ENCODE measurements around the gene GARIN5B. TPM values are rescaled to one million over a fixed set of nuclear protein-coding genes. Genes with fewer than 3 reads are reported as not detected.

Gene GARIN5B
- total and polyA plus RNA-seq, 4 donors: 0.09 TPM; not detected in 3

DNA sequence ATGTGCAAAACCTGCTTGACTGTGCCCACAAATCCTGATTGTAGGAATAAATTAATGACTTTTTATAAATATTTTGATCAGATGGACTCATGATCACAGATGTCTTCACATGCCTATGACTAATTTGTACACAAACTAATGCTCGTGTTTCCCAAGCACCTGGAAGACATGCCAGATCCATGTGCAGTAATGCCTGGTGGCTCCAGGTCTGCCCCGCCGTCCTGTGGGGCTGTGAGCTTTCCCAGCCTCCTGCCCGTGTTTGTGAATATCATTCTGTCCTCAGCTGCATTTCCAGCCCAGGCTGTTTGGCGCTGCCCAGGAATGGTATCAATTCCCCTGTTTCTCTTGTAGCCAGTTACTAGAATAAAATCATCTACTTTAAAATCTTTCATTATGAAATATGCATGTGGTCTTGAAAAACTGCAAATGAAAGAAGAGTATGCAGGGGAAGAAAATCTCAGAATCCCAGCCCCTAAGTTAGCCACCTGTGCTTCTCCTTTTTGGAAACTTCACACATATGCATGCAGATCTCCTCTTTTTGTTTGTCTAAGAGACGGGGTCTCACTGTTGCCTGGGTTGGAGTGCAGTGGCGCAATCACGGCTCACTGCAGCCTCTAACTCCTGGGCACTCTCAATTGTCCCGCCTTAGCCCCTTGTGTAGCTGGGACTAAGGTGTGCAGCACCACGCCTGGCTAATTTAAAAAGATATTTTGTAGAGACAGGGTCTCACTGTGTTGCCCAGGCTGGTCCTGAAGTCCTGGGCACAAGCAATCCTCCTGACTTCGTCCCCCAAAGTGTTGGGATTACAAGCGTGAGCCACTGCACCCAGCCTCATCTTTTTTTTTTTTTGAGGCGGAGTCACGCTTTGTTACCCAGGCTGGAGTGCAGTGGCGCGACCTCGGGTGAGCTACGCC lies 28.9 kb upstream of the GARIN5B start:
- Histone ChIP-seq H3K9ac (ENCODE audit: insufficient read depth in 1 of 2, low read length in 2 of 2) (no peak overlapping the region), H3K4me3 (no peak overlapping the region), H3K9me3 (ENCODE audit: control insufficient read depth in 4 of 4, insufficient read depth in 3 of 4, low read length in 3 of 4) (peaks cover 0 to 1% (median 0%) of the 10 kb centered on the region in 4 donors), H3K27ac (ENCODE audit: low read depth in 1 of 2, low read length in 1 of 2) (no peak overlapping the region), H3K36me3 (ENCODE audit: control insufficient read depth in 4 of 4, insufficient read depth in 4 of 4, low read length in 4 of 4) (peaks cover 3 to 41% (median 20%) of the 10 kb centered on the region in 4 donors), H3K4me1 (ENCODE audit: control insufficient read depth in 5 of 5, insufficient read depth in 5 of 5, low read length in 5 of 5) (peaks cover 6 to 20% (median 11%) of the 10 kb centered on the region in 5 donors), H3K27me3 (ENCODE audit: control insufficient read depth in 3 of 3, insufficient read depth in 3 of 3, low read length in 2 of 3) (no peaks in the 10 kb centered on the region)
- DNase-seq: no peak
- 83 to 86% methylated on average over 18 of the region's 18 CpGs for WGBS, 2 donors
- ATAC-seq (ENCODE audit: insufficient read depth, low FRiP score): no peak
- TF ChIP-seq, protein P1, sequence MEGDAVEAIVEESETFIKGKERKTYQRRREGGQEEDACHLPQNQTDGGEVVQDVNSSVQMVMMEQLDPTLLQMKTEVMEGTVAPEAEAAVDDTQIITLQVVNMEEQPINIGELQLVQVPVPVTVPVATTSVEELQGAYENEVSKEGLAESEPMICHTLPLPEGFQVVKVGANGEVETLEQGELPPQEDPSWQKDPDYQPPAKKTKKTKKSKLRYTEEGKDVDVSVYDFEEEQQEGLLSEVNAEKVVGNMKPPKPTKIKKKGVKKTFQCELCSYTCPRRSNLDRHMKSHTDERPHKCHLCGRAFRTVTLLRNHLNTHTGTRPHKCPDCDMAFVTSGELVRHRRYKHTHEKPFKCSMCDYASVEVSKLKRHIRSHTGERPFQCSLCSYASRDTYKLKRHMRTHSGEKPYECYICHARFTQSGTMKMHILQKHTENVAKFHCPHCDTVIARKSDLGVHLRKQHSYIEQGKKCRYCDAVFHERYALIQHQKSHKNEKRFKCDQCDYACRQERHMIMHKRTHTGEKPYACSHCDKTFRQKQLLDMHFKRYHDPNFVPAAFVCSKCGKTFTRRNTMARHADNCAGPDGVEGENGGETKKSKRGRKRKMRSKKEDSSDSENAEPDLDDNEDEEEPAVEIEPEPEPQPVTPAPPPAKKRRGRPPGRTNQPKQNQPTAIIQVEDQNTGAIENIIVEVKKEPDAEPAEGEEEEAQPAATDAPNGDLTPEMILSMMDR (IDR thresholded peaks at IDR 0.05; ENCODE audit: control extremely low read depth, extremely low read depth): no peak

DNA sequence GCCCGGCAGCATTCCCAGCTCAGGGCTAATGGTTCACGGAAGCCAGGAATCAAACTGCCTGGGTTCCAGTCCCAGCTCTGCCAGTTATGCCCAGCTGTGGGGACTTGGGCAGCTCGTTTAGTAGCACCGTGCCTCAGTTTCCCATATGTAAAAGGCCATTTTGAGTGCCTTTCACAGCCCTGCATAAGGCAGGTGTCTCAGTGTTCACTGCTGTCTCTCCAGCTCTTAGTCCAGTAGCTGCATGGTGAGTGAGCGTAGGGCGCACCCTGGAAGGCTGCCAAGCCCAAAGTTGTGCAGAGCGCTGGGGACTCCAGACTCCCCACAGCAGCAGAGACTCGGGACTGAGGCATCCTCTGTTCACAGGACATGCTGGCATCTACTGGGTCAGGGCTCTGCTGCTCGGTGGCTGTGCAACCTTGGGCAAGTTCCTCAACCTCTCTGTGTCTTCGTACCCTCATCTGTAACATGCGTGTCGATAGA lies 28.2 kb upstream of the GARIN5B start:
- Histone ChIP-seq H3K36me3 (ENCODE audit: control insufficient read depth in 4 of 4, insufficient read depth in 4 of 4, low read length in 4 of 4) (peaks cover 3 to 43% (median 20%) of the 10 kb centered on the region in 4 donors), H3K4me3 (no peak overlapping the region), H3K4me1 (ENCODE audit: control insufficient read depth in 5 of 5, insufficient read depth in 5 of 5, low read length in 5 of 5) (peaks cover 7 to 26% (median 13%) of the 10 kb centered on the region in 5 donors), H3K9me3 (ENCODE audit: control insufficient read depth in 4 of 4, insufficient read depth in 3 of 4, low read length in 3 of 4) (peaks cover 0 to 1% (median 0%) of the 10 kb centered on the region in 4 donors), H3K27ac (ENCODE audit: low read depth in 1 of 2, low read length in 1 of 2) (no peak overlapping the region), H3K9ac (ENCODE audit: insufficient read depth in 1 of 2, low read length in 2 of 2) (no peak overlapping the region), H3K27me3 (ENCODE audit: control insufficient read depth in 3 of 3, insufficient read depth in 3 of 3, low read length in 2 of 3) (no peaks in the 10 kb centered on the region)
- DNase-seq (no peak), ATAC-seq (ENCODE audit: insufficient read depth, low FRiP score) (no peak)
- WGBS, 2 donors: 87 to 88% methylated on average over 12 of the region's 12 CpGs
- TF ChIP-seq, protein P1 (IDR thresholded peaks at IDR 0.05; ENCODE audit: control extremely low read depth, extremely low read depth): no peak

DNA sequence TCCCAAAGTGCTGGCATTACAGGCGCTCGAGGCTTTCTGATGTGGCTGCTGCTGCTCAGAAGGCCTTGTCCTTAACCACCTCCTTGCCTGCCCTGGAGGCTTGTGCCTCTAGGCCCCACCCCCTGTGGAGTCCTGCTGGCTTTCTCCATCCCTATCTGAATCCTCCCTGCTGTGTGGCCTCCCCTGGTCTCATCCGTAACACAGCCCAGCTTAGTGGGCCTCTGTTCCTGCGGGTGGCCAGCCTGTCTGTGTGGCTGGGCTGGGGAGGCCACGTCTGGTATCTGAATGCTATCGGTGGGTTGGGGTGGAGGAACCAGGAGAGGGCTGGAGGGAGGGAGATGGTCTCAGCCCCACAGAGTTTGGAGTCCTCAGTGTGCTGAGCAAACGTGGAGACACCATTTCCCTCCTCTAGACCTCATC lies 27.4 kb upstream of the GARIN5B start:
- peaks cover 0 to 1% (median 0%) of the 10 kb centered on the region in 4 donors for H3K9me3 ChIP-seq (ENCODE audit: control insufficient read depth in 4 of 4, insufficient read depth in 3 of 4, low read length in 3 of 4)
- no peak for DNase-seq
- ATAC-seq (ENCODE audit: insufficient read depth, low FRiP score): no peak
- peaks cover 3 to 43% (median 22%) of the 10 kb centered on the region in 4 donors for H3K36me3 ChIP-seq (ENCODE audit: control insufficient read depth in 4 of 4, insufficient read depth in 4 of 4, low read length in 4 of 4)
- H3K27ac ChIP-seq (ENCODE audit: low read depth in 1 of 2, low read length in 1 of 2): no peak overlapping the region
- no peak overlapping the region for H3K9ac ChIP-seq (ENCODE audit: insufficient read depth in 1 of 2, low read length in 2 of 2)
- H3K27me3 ChIP-seq (ENCODE audit: control insufficient read depth in 3 of 3, insufficient read depth in 3 of 3, low read length in 2 of 3): no peaks in the 10 kb centered on the region
- 83 to 84% methylated on average over 7 of the region's 7 CpGs for WGBS, 2 donors
- H3K4me3 ChIP-seq: no peak overlapping the region
- TF ChIP-seq, protein P1 (IDR thresholded peaks at IDR 0.05; ENCODE audit: control extremely low read depth, extremely low read depth): no peak
- H3K4me1 ChIP-seq (ENCODE audit: control insufficient read depth in 5 of 5, insufficient read depth in 5 of 5, low read length in 5 of 5): peaks cover 7 to 26% (median 13%) of the 10 kb centered on the region in 5 donors

Measured in lung (tissue), 12 donors.